ENCODE data around the gene PAQR7. TPM values are rescaled to one million over a fixed set of nuclear protein-coding genes. Genes with fewer than 3 reads are reported as not detected.
A peak's percentile ranks its signal among the peaks of the same experiment; 100 is the strongest.

PAQR7 gene
- total and polyA plus RNA-seq, 2 donors = 10.4 to 13.4 TPM

DNA sequence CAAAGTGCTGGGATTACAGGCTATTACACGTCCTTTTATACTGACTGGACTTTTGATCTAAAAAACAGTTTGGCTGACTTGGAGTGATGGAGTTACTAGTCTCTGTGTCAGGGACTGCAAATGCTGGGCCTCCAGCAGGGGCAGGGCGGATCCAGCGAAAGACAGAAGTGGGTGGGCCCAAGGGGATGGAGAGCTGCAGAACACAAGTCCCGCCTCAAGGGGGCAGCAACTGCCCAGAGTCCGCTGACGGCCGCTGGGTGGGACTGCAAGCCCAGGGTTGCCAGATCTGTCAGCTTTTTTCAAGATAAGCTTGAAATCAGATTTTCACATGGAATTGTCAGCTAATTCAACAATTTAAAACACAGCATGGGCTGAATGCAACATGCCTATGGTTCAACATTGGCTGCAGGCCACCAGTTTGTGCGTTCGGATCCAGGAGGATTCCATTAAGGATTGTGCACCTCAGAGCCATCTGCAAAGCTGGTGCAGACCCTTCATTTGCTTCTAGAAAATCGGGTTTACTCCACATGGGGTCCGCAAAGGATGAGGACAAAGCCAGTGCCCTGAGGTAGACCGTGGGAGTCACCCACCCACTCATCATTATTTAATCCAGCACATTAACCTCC lies 20.0 kb upstream of the PAQR7 start:
- H3K4me3 ChIP-seq (ENCODE audit: low read depth, low read length) = no peak overlapping the region
- peaks cover 1% of the 10 kb centered on the region for H3K4me1 ChIP-seq (ENCODE audit: insufficient read depth)
- no peaks in the 10 kb centered on the region for H3K36me3 ChIP-seq (ENCODE audit: insufficient read depth)
- WGBS = 10% methylated on average over 12 of the region's 12 CpGs
- DNase-seq (ENCODE audit: extremely low spot score) = peak; percentile 85
- no peak overlapping the region for H3K27ac ChIP-seq (ENCODE audit: low read depth)

DNA sequence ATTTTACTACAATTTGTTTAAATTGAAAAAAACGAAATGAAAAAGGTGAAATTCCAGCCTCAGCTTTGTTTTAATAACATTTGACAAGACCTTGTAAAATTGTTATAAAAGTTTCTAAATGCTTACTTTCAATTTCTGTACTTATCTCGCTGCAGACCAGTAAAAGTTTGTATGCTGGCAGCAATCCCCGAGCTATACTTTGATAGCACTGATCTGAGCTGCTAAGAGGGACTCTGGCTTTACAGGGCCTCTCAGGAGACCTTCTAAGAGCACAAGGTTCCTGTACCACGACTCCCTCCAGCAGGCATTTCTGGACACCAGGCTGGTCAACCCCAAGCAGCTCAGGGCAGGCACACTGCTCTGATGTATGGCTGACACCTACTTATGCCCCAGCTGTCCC lies 17.6 kb upstream of the PAQR7 start:
- peak overlapping the region; percentile 6 for H3K27ac ChIP-seq (ENCODE audit: low read depth)
- 26% methylated on average over 4 of the region's 4 CpGs for WGBS
- H3K4me1 ChIP-seq (ENCODE audit: insufficient read depth) = peaks cover 1% of the 10 kb centered on the region
- H3K36me3 ChIP-seq (ENCODE audit: insufficient read depth) = no peaks in the 10 kb centered on the region
- no peak for DNase-seq (ENCODE audit: extremely low spot score)
- H3K4me3 ChIP-seq (ENCODE audit: low read depth, low read length) = no peak overlapping the region

DNA sequence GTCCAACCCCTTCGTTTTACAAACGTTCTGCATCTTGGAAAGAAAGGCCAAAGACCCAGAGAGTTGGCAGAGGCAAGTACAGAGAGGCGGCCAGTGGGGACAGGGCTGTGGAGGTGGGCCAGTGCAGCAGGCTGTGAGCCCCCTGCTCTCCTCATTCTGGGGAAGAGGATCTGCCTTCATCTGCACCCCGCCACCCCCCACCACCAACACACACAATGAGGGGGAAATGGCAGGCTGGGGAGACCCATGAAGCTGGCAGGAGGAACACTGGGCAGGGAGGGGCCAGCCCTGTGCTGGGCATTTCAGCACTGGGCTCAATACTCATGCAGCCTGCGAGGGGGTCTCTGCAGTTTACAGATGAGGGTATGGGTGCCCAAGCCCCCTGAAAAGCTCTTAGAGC lies 16.1 kb upstream of the PAQR7 start:
- H3K27ac ChIP-seq (ENCODE audit: low read depth) = no peak overlapping the region
- H3K36me3 ChIP-seq (ENCODE audit: insufficient read depth) = no peaks in the 10 kb centered on the region
- H3K4me1 ChIP-seq (ENCODE audit: insufficient read depth) = peaks cover 1% of the 10 kb centered on the region
- 70% methylated on average over 5 of the region's 5 CpGs for WGBS
- no peak for DNase-seq (ENCODE audit: extremely low spot score)
- no peak overlapping the region for H3K4me3 ChIP-seq (ENCODE audit: low read depth, low read length)

DNA sequence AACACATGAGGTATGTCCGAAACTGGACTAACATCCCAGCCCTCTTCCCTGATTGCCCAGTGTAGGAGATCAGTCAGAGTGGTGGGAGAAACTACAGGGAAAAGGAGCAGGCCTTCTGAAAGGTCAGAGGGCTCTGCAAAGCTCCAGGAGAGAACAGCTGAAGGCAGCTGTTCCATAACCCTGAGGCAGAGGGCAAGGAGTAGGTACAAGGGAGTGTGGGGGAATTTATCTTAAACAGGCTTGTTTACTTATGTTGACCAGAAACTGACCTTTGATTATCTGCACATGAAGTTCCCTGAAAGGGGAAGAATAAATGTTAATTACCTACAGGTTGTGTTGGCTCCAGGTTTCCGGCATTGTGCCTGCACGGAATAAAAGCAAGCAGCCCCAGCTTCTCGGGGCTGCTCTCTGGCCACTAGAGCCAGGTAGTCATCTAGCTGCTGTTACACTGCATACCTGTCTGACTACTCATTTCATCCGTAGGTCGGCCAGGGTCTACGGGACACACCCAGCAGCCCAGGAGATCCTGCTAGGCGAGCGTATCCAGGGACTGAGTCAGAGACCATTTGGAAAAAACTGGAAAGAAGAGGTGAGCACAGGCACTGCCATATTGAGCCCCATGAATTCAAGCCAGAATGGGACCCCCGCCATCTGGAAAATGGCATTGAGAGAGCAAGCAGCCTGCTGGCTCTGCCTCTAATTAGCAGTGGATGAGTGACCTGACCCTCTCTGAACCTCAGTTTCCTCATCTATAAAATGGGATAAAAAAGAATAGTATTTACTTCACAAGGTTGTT lies 14.9 kb upstream of the PAQR7 start:
- no peak overlapping the region for H3K4me3 ChIP-seq (ENCODE audit: low read depth, low read length)
- DNase-seq (ENCODE audit: extremely low spot score) = no peak
- peaks cover 1% of the 10 kb centered on the region for H3K4me1 ChIP-seq (ENCODE audit: insufficient read depth)
- 75% methylated on average over 10 of the region's 10 CpGs for WGBS
- no peaks in the 10 kb centered on the region for H3K36me3 ChIP-seq (ENCODE audit: insufficient read depth)
- peak overlapping the region; percentile 16 for H3K27ac ChIP-seq (ENCODE audit: low read depth)

DNA sequence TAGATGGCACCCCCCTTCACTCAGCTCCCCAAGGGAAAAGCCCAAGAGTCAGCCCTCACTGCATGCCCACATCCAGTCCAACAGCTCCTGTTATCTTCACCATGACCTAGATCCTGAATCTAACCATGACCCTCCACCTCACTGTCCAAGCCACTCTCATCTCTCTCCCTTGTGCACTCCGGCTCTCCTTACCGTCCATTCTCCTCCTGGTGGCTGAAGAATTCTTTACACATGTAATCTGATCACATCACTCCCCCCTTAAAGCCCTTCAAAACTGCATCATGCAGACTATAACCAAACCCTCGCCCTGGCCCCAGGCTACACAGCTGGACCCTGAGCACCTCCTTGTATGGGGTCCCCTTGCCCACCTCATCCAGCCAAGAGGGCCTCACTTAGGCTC lies 14.0 kb upstream of the PAQR7 start:
- Histone ChIP-seq H3K36me3 (ENCODE audit: insufficient read depth) (no peaks in the 10 kb centered on the region), H3K4me3 (ENCODE audit: low read depth, low read length) (no peak overlapping the region), H3K27ac (ENCODE audit: low read depth) (no peak overlapping the region), H3K4me1 (ENCODE audit: insufficient read depth) (peaks cover 1% of the 10 kb centered on the region)
- 58% methylated on average over 3 of the region's 3 CpGs for WGBS
- no peak for DNase-seq (ENCODE audit: extremely low spot score)

DNA sequence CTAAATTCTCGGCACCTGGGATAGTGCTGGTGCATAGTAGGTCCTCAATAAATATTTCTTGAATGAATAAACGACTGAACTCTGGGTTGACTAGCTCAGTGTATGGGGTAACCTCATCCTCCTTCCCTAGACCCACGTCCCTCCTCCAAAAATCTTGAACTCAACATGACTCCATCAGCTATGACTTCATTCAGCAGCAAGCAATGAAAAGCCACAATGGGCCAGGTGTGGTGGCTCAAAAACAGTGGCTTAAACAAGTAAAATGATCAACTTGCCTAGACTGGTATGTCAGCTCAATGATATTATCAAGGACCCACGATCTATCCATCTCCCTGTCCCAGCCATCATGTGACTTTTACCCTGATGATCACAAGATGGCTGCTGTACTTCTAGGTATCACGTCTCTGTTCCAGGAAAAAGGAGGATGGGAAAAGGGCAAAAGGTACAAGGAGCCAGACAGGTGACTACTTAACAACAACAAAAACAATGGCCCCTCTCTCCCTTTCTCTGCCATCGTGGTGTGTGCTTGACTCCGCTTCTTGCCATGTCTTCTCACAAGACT lies 13.0 kb upstream of the PAQR7 start:
- WGBS = 90% methylated on average over 7 of the region's 7 CpGs
- no peak overlapping the region for H3K27ac ChIP-seq (ENCODE audit: low read depth)

DNA sequence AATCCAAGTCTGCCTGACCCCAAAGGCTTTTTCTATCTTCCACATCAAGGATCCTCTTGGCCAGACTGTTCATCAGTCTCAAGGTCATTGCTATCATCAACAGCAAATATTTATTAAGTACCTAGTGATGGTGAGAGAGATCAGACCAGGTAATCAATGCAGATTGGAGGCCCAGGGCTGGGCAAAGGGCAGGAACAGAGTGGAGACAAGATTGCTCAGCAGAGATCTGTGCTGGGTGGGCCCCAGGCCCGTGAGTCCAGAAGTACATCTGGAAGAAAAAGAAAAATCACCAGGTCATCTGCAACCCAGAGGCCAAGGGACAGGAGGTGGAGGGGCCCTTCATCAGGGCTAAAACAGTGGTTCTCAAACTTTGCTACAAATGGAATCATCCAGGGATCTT lies 10.1 kb upstream of the PAQR7 start:
- DNase-seq (ENCODE audit: extremely low spot score) = no peak
- no peak overlapping the region for H3K27ac ChIP-seq (ENCODE audit: low read depth)
- WGBS = 75% methylated on average over 1 of the region's 1 CpG
- no peak overlapping the region for H3K4me3 ChIP-seq (ENCODE audit: low read depth, low read length)
- H3K4me1 ChIP-seq (ENCODE audit: insufficient read depth) = no peaks in the 10 kb centered on the region
- H3K36me3 ChIP-seq (ENCODE audit: insufficient read depth) = no peaks in the 10 kb centered on the region

More for the DNA sequence above, 13.0 kb upstream of the PAQR7 start:
- DNase-seq (ENCODE audit: extremely low spot score) = no peak
- no peaks in the 10 kb centered on the region for H3K36me3 ChIP-seq (ENCODE audit: insufficient read depth)
- H3K4me1 ChIP-seq (ENCODE audit: insufficient read depth) = peaks cover 1% of the 10 kb centered on the region
- no peak overlapping the region for H3K4me3 ChIP-seq (ENCODE audit: low read depth, low read length)

DNA sequence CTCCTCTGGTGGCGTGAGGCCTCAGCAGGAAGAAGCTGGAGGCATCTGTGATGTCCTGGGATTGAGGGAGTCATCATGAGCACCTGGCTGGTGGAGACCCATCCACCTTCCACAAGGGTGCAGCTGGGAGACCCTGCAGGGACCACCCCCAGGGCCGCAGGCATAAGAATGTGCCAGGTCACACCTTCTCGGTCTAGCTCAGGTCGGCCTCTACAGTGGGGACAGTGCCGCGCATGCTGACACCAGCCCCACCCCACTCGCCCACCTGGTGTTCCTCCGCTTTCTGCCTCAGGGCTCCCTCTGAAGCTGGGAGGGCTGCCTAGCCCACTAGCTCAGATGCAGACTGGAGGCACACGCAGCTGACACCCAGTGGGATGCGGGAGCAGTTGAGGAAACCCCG lies 5.8 kb upstream of the PAQR7 start:
- 92% methylated on average over 11 of the region's 11 CpGs for WGBS
- DNase-seq (ENCODE audit: extremely low spot score) = no peak
- Histone ChIP-seq H3K27ac (ENCODE audit: low read depth) (no peak overlapping the region), H3K4me1 (ENCODE audit: insufficient read depth) (no peaks in the 10 kb centered on the region), H3K4me3 (ENCODE audit: low read depth, low read length) (no peak overlapping the region), H3K36me3 (ENCODE audit: insufficient read depth) (no peaks in the 10 kb centered on the region)

DNA sequence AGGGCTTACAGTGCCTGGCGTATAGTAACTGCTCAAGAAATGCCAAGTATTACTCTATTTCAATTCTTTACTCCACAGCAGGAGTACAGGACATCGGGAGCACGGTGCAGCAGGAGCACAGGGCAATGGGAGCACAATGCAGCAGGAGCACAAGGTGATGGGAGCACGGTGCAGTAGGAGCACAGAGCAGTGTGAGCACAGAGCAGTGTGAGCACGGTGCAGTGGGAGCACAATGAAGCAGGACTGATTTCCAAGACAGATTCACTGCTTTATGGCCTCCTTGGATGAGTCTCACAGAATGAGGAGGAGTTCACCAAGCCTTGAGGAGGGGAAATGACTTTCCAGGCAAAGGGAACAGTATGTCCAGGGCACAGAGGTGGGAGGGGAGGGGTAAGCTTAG lies 5.0 kb upstream of the PAQR7 start:
- Histone ChIP-seq H3K27ac (ENCODE audit: low read depth) (no peak overlapping the region), H3K4me3 (ENCODE audit: low read depth, low read length) (no peak overlapping the region), H3K36me3 (ENCODE audit: insufficient read depth) (no peaks in the 10 kb centered on the region), H3K4me1 (ENCODE audit: insufficient read depth) (no peaks in the 10 kb centered on the region)
- DNase-seq (ENCODE audit: extremely low spot score) = no peak
- WGBS = 92% methylated on average over 5 of the region's 5 CpGs

DNA sequence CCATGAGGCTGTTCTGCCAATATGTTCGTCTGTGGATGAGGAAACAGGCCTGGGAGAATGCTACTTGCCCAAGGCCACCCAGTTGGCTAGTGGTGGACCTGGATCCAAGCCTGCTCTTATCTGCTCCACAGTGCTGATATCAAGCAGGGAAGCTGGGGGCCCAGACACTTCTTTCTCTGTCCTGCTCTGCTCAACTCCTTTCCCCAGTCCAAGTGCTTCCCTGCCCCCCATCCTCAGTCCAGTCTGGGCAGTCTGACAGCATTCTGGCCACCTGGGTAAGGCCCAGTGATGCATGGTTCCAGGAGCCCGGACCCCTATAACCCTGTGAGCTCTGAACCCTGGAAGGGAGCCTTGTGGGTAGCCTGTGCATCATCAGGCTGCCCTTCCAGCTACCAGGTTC lies 4.2 kb upstream of the PAQR7 start:
- H3K4me1 ChIP-seq (ENCODE audit: insufficient read depth) = no peaks in the 10 kb centered on the region
- H3K4me3 ChIP-seq (ENCODE audit: low read depth, low read length) = no peak overlapping the region
- 53% methylated on average over 2 of the region's 2 CpGs for WGBS
- H3K36me3 ChIP-seq (ENCODE audit: insufficient read depth) = no peaks in the 10 kb centered on the region
- no peak for DNase-seq (ENCODE audit: extremely low spot score)
- no peak overlapping the region for H3K27ac ChIP-seq (ENCODE audit: low read depth)

DNA sequence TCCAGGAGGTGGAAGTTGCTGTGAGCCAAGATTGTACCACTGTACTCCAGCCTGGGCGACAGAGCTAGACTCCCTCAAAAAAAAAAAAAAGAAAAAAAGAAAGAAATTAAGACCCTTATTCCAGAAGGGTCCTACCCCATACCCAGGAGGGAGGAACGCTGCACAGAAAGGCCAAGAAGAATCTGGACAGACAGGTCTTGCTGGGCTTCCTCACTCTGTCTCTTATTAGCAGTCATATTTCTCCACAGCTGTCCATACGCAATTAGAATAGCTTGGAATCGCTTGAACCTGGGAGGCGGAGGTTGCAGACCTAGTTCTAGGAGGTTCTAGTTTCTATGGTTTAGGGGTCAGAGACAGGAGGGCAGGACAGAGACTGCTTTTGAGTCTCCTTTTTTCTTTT lies 3.2 kb upstream of the PAQR7 start:
- H3K36me3 ChIP-seq (ENCODE audit: insufficient read depth) = no peaks in the 10 kb centered on the region
- H3K4me1 ChIP-seq (ENCODE audit: insufficient read depth) = no peaks in the 10 kb centered on the region
- no peak overlapping the region for H3K27ac ChIP-seq (ENCODE audit: low read depth)
- WGBS = 90% methylated on average over 5 of the region's 5 CpGs
- H3K4me3 ChIP-seq (ENCODE audit: low read depth, low read length) = no peak overlapping the region
- DNase-seq (ENCODE audit: extremely low spot score) = no peak

DNA sequence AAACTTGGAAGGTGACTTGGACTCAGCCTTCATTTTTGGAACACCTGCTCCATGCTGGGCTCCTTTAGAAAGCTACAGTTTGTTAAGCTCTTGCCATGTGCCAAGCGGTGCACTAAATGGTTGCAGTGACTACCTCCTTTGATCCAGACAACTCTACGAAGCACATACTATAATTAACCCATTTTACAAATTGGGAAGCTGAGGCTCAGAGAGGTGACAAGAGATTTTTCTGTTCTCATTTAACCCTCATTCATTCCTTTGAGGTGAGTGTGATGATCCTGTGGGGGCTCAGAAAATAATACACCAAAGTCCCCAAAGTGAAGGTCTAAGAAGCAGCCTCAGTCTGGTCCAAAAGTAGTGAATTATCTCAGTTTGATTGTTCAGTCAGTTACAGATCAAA lies 1.6 kb upstream of the PAQR7 start:
- DNase-seq (ENCODE audit: extremely low spot score) = no peak
- H3K27ac ChIP-seq (ENCODE audit: low read depth) = no peak overlapping the region
- WGBS = 92% methylated on average over 2 of the region's 2 CpGs

DNA sequence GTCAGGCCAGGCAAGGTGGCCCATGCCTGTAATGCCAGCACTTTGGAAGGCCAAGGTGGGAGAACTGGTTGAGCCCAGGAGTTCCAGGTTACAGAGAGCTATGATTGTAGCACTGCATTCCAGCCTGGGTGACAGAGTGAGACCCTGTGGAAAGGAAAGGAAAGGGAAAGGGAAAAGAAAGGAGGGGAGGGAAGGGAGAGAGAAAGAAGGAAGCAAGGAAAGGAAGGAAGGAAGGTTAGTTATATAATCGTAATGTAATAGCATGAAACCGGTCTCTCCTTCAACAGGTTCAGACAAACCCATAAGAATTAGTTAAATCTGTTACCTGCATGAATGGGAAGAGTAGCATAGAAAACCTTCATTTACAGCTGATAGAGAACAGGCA lies 1.2 kb upstream of the PAQR7 start:
- DNase-seq (ENCODE audit: extremely low spot score) = no peak
- Histone ChIP-seq H3K4me3 (ENCODE audit: low read depth, low read length) (no peak overlapping the region), H3K36me3 (ENCODE audit: insufficient read depth) (no peaks in the 10 kb centered on the region), H3K4me1 (ENCODE audit: insufficient read depth) (no peaks in the 10 kb centered on the region), H3K27ac (ENCODE audit: low read depth) (no peak overlapping the region)
- WGBS = 80% methylated on average over 2 of the region's 2 CpGs

More for the DNA sequence above, 1.6 kb upstream of the PAQR7 start:
- Histone ChIP-seq H3K4me3 (ENCODE audit: low read depth, low read length) (no peak overlapping the region), H3K36me3 (ENCODE audit: insufficient read depth) (no peaks in the 10 kb centered on the region), H3K4me1 (ENCODE audit: insufficient read depth) (no peaks in the 10 kb centered on the region)
